Measurements from ENCODE around the gene IL4. TPM values are rescaled to one million over a fixed set of nuclear protein-coding genes. Genes with fewer than 3 reads are reported as not detected.

The IL4 gene
- total and polyA plus RNA-seq, 9 of the 15 experiments (the other 6 are each of a cell fraction or from before 2014, with no cell fraction given), result 0.22 to 0.62 TPM; not detected in 7

DNA sequence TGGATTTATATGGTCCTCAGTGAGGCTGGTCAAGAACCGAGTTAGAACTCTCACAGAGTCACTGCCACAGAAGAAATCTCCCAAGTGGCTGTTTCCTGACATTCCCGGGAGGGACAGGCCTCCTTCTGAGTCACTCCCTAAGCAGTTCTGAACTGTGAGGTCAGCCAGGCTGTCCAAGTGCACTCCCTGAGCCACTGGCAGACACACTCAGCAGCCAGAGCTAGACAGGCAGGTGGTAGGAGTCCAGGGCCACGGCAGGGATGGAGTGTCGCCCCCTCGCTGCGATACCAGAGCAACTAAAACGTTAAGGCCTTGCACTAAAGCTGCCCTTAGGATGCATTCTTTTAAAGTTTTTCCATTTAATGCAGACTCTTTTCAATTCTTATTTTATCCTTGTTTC, 3.4 kb downstream of the IL4 start (continued):
- TF ChIP-seq, protein P1, sequence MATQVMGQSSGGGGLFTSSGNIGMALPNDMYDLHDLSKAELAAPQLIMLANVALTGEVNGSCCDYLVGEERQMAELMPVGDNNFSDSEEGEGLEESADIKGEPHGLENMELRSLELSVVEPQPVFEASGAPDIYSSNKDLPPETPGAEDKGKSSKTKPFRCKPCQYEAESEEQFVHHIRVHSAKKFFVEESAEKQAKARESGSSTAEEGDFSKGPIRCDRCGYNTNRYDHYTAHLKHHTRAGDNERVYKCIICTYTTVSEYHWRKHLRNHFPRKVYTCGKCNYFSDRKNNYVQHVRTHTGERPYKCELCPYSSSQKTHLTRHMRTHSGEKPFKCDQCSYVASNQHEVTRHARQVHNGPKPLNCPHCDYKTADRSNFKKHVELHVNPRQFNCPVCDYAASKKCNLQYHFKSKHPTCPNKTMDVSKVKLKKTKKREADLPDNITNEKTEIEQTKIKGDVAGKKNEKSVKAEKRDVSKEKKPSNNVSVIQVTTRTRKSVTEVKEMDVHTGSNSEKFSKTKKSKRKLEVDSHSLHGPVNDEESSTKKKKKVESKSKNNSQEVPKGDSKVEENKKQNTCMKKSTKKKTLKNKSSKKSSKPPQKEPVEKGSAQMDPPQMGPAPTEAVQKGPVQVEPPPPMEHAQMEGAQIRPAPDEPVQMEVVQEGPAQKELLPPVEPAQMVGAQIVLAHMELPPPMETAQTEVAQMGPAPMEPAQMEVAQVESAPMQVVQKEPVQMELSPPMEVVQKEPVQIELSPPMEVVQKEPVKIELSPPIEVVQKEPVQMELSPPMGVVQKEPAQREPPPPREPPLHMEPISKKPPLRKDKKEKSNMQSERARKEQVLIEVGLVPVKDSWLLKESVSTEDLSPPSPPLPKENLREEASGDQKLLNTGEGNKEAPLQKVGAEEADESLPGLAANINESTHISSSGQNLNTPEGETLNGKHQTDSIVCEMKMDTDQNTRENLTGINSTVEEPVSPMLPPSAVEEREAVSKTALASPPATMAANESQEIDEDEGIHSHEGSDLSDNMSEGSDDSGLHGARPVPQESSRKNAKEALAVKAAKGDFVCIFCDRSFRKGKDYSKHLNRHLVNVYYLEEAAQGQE (IDR thresholded peaks at IDR 0.05; ENCODE audit: borderline replicate concordance), result peak; percentile 27; the same call in 1 of the 2 replicates
- TF ChIP-seq, protein P1 (CRISPR knock-in tag; IDR thresholded peaks at IDR 0.05; ENCODE audit: low read depth), result no peak
- no peak for TF ChIP-seq ZNF217 (CRISPR knock-in tag; IDR thresholded peaks at IDR 0.05)

Measured in K562 (cell line).